KOPT-K1 (cell line): Measurements from ENCODE around the gene KLK11.

Experiments
- H3K27ac ChIP-seq: fragments of 200-600 bp; sonication (generic); 2 replicates; pipeline ENCODE4 v1.5.1; 2016; ENCODE audit warnings: antibody characterized with exemption, mild to moderate bottlenecking, low read depth, low read length; ENCODE audit not compliant: poor library complexity, severe bottlenecking
- H3K36me3 ChIP-seq: fragments of 200-600 bp; sonication (generic); 2 replicates; pipeline ENCODE4 v1.5.1; 2017; ENCODE audit warnings: antibody characterized with exemption, mild to moderate bottlenecking, low read length, moderate library complexity; ENCODE audit not compliant: insufficient read depth
- H3K9me3 ChIP-seq: fragments of 200-600 bp; sonication (generic); 2 replicates; pipeline ENCODE4 v1.5.1; 2017; ENCODE audit warnings: antibody characterized with exemption, low read length, mild to moderate bottlenecking; ENCODE audit not compliant: insufficient read depth, poor library complexity, severe bottlenecking

Gene KLK11

GRCh38 chr19:50975766-50976165 is 50.6 kb downstream of the KLK11 start:
- Histone ChIP-seq H3K36me3 (no peaks in the 10 kb centered on the region), H3K27ac (no peak overlapping the region), H3K9me3 (no peaks in the 10 kb centered on the region)

- H3K9me3 ChIP-seq, result no peaks in the 10 kb centered on the region
- no peaks in the 10 kb centered on the region for H3K36me3 ChIP-seq
- H3K27ac ChIP-seq, result no peak overlapping the region
These were observed 51.5 kb downstream of the KLK11 start for GRCh38 chr19:50974702-50975556.

GRCh38 chr19:50972795-50973376 is 53.5 kb downstream of the KLK11 start:
- Histone ChIP-seq H3K9me3 (no peaks in the 10 kb centered on the region), H3K27ac (no peak overlapping the region)

More at GRCh38 chr19:50972795-50973376, 53.5 kb downstream of the KLK11 start:
- H3K36me3 ChIP-seq, result no peaks in the 10 kb centered on the region
